Measurements from ENCODE around the gene MARK4.

MARK4 gene

DNA sequence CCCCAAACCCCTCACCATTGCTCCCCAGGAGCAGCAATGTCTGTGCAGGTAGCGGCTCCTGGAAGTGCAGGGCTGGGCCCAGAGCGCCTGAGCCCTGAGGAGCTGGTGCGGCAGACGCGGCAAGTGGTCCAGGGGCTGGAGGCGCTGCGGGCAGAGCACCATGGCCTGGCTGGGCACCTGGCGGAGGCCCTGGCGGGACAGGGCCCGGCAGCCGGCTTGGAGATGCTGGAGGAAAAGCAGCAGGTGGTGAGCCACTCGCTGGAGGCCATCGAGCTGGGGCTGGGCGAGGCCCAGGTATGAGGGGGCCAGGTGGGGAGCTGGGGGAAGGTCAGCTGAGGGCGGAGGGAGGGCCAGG, 94.4 kb downstream of the MARK4 start:
- no peak for TF ChIP-seq CEBPB (IDR thresholded peaks at IDR 0.05)
- TF ChIP-seq, protein P1, sequence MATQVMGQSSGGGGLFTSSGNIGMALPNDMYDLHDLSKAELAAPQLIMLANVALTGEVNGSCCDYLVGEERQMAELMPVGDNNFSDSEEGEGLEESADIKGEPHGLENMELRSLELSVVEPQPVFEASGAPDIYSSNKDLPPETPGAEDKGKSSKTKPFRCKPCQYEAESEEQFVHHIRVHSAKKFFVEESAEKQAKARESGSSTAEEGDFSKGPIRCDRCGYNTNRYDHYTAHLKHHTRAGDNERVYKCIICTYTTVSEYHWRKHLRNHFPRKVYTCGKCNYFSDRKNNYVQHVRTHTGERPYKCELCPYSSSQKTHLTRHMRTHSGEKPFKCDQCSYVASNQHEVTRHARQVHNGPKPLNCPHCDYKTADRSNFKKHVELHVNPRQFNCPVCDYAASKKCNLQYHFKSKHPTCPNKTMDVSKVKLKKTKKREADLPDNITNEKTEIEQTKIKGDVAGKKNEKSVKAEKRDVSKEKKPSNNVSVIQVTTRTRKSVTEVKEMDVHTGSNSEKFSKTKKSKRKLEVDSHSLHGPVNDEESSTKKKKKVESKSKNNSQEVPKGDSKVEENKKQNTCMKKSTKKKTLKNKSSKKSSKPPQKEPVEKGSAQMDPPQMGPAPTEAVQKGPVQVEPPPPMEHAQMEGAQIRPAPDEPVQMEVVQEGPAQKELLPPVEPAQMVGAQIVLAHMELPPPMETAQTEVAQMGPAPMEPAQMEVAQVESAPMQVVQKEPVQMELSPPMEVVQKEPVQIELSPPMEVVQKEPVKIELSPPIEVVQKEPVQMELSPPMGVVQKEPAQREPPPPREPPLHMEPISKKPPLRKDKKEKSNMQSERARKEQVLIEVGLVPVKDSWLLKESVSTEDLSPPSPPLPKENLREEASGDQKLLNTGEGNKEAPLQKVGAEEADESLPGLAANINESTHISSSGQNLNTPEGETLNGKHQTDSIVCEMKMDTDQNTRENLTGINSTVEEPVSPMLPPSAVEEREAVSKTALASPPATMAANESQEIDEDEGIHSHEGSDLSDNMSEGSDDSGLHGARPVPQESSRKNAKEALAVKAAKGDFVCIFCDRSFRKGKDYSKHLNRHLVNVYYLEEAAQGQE (IDR thresholded peaks at IDR 0.05; ENCODE audit: low read depth): no peak
- TF ChIP-seq YY1 (IDR thresholded peaks at IDR 0.05; ENCODE audit: low read depth): no peak
- no peak for TF ChIP-seq ZBTB7A (IDR thresholded peaks at IDR 0.05; ENCODE audit: low read depth)
- no peak for TF ChIP-seq RAD21 (IDR thresholded peaks at IDR 0.05; ENCODE audit: low read depth)
- no peak for TF ChIP-seq NFIC (IDR thresholded peaks at IDR 0.05)
- no peak for TF ChIP-seq EGR1 (IDR thresholded peaks at IDR 0.05)
- TF ChIP-seq, protein P2, sequence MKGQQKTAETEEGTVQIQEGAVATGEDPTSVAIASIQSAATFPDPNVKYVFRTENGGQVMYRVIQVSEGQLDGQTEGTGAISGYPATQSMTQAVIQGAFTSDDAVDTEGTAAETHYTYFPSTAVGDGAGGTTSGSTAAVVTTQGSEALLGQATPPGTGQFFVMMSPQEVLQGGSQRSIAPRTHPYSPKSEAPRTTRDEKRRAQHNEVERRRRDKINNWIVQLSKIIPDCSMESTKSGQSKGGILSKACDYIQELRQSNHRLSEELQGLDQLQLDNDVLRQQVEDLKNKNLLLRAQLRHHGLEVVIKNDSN (IDR thresholded peaks at IDR 0.05): no peak
- no peak for TF ChIP-seq TEAD4 (IDR thresholded peaks at IDR 0.05)
- TF ChIP-seq MAX (IDR thresholded peaks at IDR 0.05): no peak
- TF ChIP-seq FOXM1 (IDR thresholded peaks at IDR 0.05; ENCODE audit: borderline replicate concordance, low read depth): no peak

DNA sequence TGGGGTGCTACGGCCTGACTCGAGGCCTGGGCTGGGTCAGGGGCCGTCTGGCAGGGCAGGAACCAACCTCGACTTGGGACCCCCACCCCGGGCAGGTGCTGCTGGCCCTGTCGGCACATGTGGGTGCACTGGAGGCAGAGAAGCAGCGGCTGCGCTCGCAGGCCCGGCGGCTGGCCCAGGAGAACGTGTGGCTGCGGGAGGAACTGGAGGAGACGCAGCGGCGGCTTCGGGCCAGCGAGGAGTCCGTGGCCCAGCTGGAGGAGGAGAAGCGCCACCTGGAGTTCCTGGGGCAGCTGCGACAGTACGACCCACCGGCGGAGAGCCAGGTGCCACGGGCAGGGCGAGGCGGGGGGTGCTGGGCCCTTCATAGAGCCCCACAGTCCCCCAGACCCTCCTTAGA, 95.4 kb downstream of the MARK4 start:
- TF ChIP-seq RAD21 (IDR thresholded peaks at IDR 0.05; ENCODE audit: low read depth) (no peak), YY1 (IDR thresholded peaks at IDR 0.05; ENCODE audit: low read depth) (no peak), TAF1 (IDR thresholded peaks at IDR 0.05; ENCODE audit: low read depth) (no peak), EP300 (IDR thresholded peaks at IDR 0.05; ENCODE audit: borderline replicate concordance) (no peak), EGR1 (IDR thresholded peaks at IDR 0.05) (no peak), ZBTB7A (IDR thresholded peaks at IDR 0.05; ENCODE audit: low read depth) (no peak), TEAD4 (IDR thresholded peaks at IDR 0.05) (no peak), MAX (IDR thresholded peaks at IDR 0.05) (no peak), NFIC (IDR thresholded peaks at IDR 0.05) (no peak), FOXM1 (IDR thresholded peaks at IDR 0.05; ENCODE audit: borderline replicate concordance, low read depth) (no peak), CREB1 (IDR thresholded peaks at IDR 0.05; ENCODE audit: low read depth) (no peak), TCF12 (IDR thresholded peaks at IDR 0.05; ENCODE audit: low read depth) (no peak), CEBPB (IDR thresholded peaks at IDR 0.05) (no peak)
- TF ChIP-seq, protein P1 (IDR thresholded peaks at IDR 0.05; ENCODE audit: low read depth): no peak
- TF ChIP-seq, protein P2 (IDR thresholded peaks at IDR 0.05): no peak

- TF ChIP-seq, protein P1 (IDR thresholded peaks at IDR 0.05; ENCODE audit: low read depth): no peak
- TF ChIP-seq EP300 (IDR thresholded peaks at IDR 0.05; ENCODE audit: borderline replicate concordance) (no peak), RAD21 (IDR thresholded peaks at IDR 0.05; ENCODE audit: low read depth) (no peak), EGR1 (IDR thresholded peaks at IDR 0.05) (no peak)
Observed at GRCh38 chr19:45347570-45348366, 96.7 kb downstream of the MARK4 start.

DNA sequence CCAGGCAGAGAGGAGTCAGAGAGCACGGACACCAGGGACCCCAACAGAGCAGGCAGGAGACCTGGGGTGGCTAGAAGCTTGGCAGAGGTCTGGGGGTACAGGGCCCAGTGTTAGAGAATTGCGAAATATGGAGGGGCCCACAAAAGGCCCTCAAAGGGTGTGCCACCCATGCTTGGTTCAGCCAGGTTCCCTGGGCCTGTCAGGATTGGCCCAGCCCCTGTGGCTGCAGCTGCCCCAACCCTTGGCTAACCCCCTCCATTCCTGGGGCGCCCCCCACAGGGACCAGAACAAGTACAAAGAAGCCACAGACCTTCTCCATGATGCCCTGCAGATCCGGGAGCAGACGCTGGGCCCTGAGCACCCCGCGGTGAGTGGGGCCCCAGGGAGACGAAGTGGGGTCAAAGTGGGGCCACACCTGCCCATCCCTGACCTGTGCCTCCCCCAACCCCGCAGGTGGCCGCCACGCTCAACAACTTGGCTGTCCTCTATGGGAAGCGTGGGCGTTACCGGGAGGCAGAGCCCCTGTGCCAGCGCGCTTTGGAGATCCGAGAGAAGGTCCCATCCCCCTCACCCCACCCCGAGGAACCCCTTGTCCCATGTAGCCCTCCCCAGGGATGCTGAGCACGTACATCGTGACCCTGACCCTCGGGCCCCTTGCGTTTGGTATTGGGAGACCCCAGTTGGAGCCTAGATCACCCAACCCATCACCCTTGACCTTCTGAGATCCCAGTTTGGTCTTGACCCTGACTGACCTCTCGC, 97.5 kb downstream of the MARK4 start:
- TF ChIP-seq CEBPB (IDR thresholded peaks at IDR 0.05) (peak; percentile 35), TAF1 (IDR thresholded peaks at IDR 0.05; ENCODE audit: low read depth) (no peak)
